GM21367 (cell line): Measurements from ENCODE around the gene MTPN.

Source experiments
- ATAC-seq: cut with Tn5 transposase; IDR thresholded peaks from one replicate; pipeline ENCODE4 v1.9.1; 2021; ENCODE audit not compliant: unreplicated experiment

Gene MTPN, protein sequence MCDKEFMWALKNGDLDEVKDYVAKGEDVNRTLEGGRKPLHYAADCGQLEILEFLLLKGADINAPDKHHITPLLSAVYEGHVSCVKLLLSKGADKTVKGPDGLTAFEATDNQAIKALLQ

DNA sequence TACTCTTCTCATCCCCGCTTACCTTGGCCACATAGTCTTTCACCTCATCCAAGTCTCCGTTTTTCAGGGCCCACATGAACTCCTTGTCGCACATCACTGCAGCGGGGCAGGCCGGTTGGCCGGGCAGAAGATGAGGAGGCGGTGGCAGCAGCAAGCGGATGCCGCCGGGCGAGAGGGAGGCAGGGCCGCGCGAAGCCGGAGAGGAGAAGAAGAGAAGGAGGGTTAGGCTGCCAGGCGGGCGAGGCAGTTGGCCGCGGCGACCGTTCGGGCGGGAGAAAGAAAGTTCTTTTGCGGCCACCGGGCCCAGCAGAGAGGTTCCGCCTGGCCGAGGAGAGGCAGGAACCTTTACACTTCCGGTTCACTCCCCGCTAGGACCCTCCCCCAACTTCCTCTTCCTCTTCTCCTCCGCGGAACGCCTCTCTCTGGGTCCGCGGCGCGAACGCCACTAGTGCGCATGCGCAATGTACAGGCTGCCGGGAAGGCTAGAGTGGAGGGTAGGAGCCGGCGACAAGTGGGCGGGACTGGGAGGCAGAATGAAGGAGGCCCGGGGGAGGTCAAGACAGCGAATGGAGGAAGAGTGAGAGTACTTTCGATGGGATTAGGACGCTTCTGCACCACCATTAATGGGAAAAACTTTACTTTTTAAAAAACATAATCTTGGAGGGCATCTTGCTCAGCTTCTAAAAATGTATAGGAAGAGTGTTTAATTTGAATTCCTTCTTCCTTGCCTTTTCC lies at the start of gene MTPN:
Gene MTPN (minus strand): TSS at position 353 of the 735 bp plus-strand sequence. CDS start 259 bp downstream, at position 94.
- ATAC-seq = peak; percentile 52

DNA sequence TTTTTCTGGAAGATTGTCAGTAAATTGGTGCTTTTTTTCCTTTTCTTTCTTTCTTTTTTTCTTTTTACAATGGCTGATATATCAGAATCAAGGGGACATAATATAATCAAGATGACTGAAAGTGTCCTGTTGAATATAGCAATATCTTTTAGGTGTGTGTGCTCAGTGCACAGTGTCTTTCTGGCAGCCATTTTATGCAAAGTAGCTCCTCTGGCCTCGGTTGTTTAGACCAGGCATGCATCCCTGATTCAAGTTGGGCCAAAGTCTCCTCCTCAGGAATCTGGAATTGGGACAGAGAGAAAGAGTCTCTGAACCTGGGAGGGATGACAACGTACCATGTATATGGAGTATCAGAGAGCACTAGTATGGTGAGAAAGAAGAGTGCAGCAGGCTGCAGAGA lies 49.0 kb upstream of the MTPN start:
- no peak for ATAC-seq

DNA sequence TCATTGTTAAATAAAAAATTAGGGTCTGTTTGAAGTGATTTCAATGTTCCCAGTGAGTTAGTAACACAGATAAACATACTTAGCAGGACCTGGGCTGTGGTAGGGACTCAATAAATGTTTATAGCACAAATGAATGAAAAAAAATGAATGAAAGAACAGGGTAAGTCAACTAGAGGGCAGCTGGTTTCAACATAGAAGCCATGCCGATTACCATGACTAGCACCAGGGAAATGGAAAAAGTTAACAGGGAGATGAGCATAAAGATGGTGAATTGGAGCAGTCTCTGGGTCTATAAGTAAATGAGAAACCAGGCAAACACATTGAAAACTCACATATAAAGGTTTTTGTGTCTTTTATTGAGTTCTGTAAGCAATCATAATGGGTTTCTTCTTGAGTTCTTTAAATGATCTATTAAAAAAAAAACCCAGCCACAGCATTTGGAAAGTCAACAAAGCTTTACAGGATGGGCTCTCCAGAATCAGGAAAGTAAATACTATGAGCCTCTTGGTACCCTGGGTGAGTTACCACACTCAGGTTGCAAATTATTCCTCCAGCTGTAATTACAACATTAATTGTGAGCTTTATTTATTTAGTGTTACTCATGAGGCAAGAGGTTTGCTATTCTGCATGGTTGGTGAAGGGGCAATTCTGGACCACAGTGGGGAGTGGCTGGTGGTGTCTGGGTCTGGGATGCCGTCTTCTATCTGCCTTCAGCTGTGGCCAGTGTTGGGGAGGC lies 46.1 kb upstream of the MTPN start:
- ATAC-seq = no peak

DNA sequence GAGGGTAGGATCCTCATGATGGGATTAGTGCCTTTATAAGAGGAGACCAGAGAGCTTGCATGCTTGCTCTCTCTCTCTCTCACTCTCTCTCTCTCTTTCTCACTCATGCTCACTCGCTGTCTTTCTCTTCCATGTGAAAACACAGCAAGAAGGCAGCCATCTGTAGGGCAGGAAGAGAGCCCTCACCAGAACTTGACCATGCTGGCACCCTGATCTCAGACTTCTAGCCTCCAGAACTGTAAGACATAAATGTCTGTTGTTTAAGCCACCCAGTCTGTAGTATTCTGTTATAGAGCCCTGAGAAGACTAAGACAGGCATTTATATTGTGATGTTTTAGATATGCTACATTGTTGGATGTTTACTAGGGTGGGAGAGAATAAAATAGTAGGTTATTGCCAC lies 43.4 kb upstream of the MTPN start:
- ATAC-seq = no peak

DNA sequence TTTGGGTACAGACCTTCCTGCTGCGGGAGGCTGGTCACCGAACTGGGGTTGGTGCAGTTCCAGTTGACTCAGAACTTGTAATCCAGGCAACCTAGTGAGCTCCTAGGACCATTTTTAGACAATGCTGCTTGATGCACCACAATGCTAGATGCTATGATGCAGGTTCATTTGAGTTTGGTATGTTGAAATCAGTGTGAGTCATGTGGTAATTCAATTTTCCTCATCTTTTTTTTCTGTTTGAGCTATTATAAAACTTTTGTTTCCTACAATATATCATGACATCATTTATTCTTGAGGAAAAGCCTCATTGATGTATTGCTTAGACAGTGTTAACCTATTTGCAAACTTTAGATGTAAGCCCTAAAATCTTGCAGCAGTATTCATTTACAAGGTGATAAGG lies 40.9 kb upstream of the MTPN start:
- ATAC-seq = no peak

DNA sequence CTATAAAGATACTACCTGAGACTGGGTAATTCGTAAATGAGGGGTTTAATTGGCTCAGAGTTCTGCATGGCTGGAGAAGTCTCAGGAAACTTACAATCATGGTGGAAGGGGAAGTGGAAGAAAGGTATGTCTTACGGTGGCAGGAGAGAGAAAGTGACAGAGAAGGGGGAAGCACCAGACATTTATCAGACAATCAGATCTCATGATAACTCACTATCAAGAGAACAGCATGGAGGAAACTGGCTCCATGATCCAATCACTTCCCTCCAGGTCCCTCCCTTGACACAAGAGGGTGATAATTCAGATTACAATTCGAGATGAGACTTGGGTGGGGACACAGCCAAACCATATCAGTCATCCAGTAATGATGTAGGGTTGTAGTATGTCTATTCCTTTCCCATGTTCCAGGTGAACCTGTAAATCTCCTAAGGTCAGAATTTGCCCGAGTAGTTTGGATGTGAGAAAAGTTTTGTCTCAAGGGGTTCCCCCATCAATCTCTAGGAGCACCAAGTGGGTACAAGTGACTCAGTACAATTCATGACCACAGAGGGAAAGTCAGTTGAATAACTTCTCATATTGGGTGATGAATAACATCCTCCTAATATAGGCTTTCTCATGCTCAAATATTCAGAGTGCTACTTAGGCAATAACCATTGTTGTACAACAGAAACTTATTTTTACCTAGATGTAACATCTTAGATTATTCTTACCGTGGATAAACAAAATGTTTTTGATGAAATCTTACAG lies 39.7 kb upstream of the MTPN start:
- ATAC-seq = no peak

DNA sequence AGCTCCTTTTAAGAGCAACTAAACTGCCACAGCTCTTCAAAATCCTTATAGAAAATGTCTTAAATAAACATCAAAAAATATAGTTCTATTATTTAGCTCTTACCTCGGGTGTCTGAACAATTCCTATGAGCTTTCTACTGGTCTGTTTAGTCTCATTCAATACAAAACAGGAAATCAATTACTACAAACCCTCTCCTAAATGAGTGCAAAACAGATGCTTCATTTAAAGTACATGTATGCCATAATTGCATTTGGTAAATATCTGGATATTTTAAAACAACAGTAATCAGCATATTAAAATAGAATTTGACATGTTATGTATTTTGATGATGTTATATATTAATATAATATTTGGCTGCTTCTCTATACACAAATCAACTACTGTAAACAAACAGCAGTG lies 38.5 kb upstream of the MTPN start:
- no peak for ATAC-seq

DNA sequence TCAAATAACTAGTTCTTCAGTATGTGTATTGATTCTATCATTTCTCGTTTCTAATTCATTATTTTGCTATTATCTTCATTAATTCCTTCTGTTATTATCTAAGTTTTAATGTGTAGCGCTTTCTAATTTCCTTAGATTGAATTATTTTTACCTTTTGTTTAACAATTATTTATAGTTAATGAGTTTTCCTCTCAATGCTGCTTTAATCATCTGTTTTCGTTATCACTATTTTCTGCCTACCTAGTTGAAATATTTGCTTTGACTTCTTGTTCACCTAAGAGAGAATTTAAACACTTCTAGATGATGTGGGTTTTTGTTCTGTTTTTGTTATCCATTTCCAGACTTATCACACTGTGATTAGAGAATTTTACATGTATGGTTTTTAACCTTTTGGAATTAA lies 37.5 kb upstream of the MTPN start:
- no peak for ATAC-seq

DNA sequence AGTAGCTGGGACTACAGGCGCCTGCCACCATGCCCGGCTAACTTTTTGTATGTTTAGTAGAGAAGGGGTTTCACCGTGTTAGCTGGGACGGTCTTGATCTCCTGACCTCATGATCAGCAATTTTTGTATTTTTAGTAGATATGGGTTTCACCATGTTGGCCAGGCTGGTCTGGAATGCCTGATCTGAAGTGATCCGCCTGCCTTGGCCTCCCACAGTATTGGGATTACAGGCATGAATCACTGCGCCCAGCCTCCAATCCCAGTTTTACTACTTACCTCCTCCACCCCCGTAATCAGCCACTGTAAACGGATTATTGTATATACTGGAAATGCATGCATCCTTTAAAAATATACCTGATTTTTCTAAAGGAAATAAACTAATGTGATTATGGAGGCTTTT lies 35.1 kb upstream of the MTPN start:
- ATAC-seq = no peak

DNA sequence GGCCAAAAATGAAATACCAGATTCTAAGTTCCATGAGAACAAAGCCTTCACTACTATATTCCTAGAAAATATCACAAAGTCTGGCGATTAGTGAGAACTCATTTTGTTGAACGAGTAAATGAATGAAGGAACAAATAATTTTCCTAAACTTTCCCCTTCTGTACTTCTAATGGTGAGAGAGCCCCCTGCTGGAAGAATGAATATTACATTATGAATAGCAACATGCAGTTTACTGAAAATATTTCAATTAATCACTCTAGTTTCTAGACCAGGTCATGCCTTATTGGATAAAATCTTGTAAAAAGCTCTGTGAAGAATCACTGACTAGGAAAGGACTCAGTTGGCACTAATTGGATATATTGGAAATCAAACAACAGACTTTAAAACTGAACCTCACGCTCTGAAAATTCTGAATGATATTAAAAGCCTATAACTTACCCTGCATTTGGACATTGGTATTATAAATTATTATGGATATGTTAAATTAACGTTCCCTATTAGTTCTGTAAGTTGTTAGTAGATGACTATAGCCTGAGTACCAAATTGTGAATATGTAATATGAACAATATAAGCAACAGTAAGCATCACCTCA lies 32.4 kb upstream of the MTPN start:
- ATAC-seq = no peak

DNA sequence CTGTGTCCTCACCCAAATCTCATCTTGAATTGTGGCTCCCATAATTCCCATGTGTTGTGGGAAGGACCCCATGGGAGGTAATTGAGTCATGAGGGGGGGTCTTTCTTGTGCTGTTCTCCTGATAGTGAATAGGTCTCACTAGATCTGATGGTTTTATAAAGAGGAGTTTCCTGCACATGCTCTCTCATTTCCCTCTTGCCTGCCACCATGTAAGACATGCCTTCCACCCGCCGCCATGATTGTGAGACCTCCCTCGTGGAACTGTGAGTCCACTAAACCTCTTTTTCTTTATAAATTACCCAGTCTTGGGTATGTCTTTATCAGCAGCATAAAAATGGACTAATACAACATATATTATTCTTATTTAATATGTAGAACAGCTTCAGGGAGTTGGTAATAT lies 29.0 kb upstream of the MTPN start:
- no peak for ATAC-seq

DNA sequence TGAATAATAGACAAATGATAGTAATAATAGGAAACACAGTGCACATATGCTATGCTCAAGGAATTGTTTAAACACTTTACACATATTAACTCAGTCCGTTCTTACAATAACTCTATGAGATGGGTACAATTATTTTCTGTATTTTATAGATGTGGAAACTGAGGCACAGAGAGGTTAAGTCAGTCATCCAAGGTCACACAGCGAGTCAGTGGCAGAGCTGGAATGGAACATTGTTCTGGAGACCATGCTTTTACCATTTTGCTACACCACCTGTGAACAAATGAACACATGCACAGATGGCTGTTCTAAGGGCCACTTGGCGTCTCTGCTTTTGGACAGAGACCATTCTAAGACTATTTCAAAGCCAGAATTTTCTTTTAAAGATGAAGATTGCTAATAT lies 26.9 kb upstream of the MTPN start:
- ATAC-seq = no peak

DNA sequence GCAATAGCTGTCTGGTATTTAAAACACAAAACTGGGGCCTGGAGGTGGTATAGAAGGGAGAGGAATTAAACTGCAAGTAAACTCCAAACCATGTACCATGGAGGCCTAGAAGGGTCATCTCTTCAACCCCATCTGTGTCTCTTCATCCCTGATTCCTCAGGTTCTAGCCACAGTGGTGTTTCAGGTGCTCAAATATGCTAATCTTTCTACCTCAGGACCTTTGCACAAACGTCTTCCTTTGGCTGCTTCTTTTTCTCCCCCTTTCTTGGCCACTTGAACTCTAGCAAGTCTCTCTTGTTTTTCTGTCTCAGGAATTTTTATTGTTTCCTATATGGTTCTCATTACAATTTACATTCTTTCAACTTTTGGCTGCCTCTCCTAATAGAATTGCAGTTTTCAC lies 25.6 kb upstream of the MTPN start:
- no peak for ATAC-seq

DNA sequence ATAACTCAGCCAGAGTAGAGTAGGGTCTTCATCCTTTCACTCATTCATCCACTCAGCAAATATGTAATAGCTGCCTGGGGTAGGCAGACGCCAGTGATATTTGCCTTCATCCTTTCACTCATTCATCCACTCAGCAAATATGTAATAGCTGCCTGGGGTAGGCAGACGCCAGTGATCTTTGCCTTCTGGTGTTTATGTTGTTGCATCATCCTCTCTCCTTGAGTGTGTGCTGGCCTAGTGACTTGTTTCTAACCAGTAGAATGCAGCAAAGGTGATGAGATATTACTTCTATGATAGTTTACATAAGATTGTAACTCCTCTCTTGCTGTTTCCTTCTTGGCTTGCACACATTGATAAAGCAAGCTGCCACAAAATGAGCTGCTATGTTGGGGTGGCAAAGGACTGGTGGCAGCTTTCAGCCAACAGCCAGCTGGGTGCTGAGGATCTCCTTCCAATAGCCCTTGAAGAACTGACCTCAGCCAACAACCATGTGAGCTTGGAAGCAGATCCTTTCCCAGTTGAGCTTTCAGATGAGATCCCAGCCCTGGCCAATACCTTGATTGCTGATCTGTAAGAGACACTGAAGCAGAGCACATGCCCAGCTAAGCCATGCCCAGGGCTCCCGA lies 23.2 kb upstream of the MTPN start:
- ATAC-seq = no peak

DNA sequence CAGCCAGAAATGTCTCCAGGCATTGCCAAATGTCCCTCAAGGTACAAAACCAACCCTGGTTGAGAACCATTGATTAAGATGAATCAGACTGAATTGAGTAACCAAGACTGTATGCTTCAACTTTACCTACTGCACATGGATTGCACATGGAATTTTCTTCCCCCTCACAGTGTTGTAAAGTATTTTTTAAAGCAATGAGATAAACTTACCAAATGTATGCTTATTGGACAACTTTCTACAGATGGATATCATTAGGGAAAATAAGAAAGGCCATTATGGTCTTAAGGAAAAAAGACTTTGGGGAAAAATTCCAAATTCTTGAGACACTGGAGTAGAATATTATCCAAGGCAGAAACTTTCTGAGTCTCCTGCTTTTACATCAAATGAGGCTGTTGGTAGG lies 20.9 kb upstream of the MTPN start:
- no peak for ATAC-seq

DNA sequence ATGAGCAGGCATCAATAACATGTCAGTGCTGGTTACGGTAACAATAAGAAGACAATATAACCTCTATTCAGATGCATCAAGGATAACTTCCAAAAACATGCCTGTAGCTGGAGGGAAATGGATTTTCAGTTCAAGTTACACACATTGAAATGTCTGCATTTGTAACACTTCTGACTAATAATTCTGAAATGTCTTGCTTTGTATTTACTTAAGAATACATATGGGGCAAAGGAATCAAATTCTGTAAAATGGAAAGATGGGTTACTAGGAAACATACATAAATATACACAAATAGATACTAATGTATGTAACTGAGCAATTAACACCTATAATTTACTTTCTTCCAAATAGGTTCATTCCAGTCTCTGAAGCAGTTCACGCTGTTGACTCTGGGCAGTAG lies 18.6 kb upstream of the MTPN start:
- no peak for ATAC-seq

DNA sequence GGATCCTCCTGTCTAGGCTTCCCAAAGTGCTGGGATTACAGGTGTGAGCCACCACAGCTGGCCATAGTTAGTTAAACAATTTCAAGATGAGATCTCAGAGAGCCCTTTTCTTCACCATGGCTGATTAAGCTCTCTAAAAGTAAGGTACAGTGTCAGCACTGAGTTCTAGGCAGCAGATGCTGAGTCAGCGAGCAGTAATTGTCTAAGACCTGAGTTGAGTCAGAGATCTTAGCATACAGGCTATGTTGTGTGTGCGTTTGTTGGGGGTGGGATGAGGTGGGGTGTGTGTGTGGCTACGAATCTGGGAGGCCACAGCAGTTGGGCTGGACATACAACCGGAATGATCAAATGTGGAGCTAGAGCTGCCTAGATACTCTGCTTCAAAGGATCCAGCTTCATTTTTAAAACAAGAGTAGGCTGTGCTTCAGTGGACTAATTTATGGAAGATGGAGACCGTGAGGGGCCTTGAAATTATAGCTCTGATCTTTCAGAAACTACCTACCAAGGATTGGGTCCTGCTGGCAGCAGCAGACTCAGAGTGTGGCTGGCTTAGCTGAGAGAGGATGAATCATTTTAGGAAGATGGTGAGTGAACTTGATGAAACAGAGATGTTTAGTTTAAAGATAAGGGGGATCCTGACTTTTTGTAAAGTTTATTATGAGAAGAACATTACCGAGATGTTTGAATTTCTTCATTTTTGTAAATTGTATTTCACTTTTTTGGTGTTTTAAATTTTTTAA lies 17.5 kb upstream of the MTPN start:
- ATAC-seq = no peak

DNA sequence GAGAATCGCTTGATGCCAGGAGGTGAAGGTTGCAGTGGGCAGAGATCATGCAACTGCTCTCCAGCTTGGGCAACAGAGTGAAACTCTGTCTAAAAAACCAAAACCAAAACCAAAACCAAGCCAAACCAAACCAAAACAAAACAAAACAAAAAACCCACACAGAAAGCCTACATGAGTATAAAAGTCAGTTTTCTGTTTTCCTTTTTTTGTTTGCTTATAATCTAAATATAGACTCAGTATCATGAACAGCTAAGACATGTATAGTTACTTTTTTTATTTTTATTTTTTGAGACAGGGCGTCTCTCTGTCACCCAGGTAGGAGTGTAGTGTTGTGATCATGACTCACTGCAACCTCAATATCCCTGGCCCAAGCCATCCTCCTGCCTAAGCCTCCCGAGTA lies 16.8 kb upstream of the MTPN start:
- ATAC-seq = peak; percentile 55

DNA sequence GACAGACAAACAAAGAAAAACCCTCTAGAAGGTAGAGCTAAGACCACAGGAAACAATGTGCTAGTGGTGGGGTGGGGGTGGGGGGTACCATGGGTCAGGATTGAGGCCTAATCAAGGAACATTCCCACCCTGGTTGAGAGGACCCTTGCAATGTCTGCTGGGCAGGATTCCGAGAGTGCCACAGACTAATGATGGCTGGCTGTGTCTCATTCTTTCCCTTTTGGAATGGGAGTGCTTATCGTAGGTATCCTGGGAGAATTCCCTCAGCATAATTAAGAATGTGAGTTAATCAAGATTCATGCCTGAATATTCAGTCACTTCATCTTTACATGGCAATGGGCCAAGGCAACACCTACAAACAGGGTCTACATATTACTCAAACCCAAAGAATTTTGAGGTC lies 14.7 kb upstream of the MTPN start:
- no peak for ATAC-seq

DNA sequence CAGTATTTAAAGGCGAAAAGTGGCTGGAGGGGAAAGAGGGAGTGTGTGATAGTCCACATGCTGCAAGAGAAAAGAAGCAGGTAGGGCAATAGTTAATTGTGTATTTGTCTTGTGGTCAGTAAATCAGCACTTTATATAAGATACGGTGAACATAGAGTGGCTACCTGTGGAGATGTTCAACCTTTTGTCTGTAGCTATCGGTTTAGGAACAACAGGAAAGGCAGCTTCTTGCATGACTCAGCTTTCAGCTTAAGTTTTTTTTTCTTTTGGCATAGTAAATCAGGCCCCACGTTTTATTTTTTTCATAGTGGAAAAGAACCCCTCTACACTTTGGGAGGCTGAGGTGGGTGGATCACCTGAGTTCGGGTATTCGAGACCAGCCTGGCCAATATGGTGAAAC lies 14.2 kb upstream of the MTPN start:
- no peak for ATAC-seq
